H7 (cell line): Measurements from ENCODE around the gene OR2A25. TPM values are rescaled to one million over a fixed set of nuclear protein-coding genes. Genes with fewer than 3 reads are reported as not detected.

Experiments used
- DNase-seq: peaks from one replicate; pipeline ENCODE4 v3.0.0; 2012
- H3K27me3 ChIP-seq: 2 replicates; pipeline ENCODE4 v1.6.0; 2011; ENCODE audit warnings: mild to moderate bottlenecking, low read length; ENCODE audit not compliant: control insufficient read depth, insufficient read depth
- H3K36me3 ChIP-seq: replicated peaks from 2 replicates; pipeline ENCODE4 v1.5.1; 2011; ENCODE audit warnings: low read length; ENCODE audit not compliant: control insufficient read depth, insufficient read depth
- H3K4me3 ChIP-seq: 2 replicates; pipeline ENCODE4 v1.5.1; 2011; ENCODE audit warnings: low read depth, mild to moderate bottlenecking, control low read depth, low read length, moderate library complexity; ENCODE audit not compliant: insufficient read depth
- total RNA-seq: library from RNA; depleted of rRNA; stranded (reverse); fragments of >200 nt; shearing (Covaris generic); gene quantifications from 2 replicates; pipeline ENCODE4 v1.2.3, GENCODE V29; 2014; rRNA removed

OR2A25 gene
- total RNA-seq, result not detected in 2 replicates

- Histone ChIP-seq H3K4me3 (no peak within 1 kb of the TSS), H3K36me3 (no peaks in the 10 kb centered on the region), H3K27me3 (no peaks in the 10 kb centered on the region)
- no peak for DNase-seq
Measured at GRCh38 chr7:144069511-144069910, at the start of gene OR2A25. OR2A25 (plus strand) TSS chr7:144069811; CDS start chr7:144074220, 4,409 bp downstream.

GRCh38 chr7:144020340-144020739 lies 49.3 kb upstream of the OR2A25 start:
- DNase-seq, result no peak
- H3K36me3 ChIP-seq, result no peaks in the 10 kb centered on the region
- H3K27me3 ChIP-seq, result no peaks in the 10 kb centered on the region
- no peak overlapping the region for H3K4me3 ChIP-seq

- Histone ChIP-seq H3K36me3 (no peaks in the 10 kb centered on the region), H3K4me3 (no peak overlapping the region), H3K27me3 (no peaks in the 10 kb centered on the region)
- DNase-seq, result no peak
Measured at GRCh38 chr7:144022169-144022568, 47.4 kb upstream of the OR2A25 start.

- Histone ChIP-seq H3K36me3 (no peaks in the 10 kb centered on the region), H3K27me3 (no peaks in the 10 kb centered on the region), H3K4me3 (no peak overlapping the region)
- no peak for DNase-seq
Measured at GRCh38 chr7:144023171-144023827, 46.3 kb upstream of the OR2A25 start.

- Histone ChIP-seq H3K27me3 (no peaks in the 10 kb centered on the region), H3K36me3 (no peaks in the 10 kb centered on the region), H3K4me3 (no peak overlapping the region)
- DNase-seq, result no peak
Measured at GRCh38 chr7:144024213-144024612, 45.4 kb upstream of the OR2A25 start.

GRCh38 chr7:144026203-144026883 lies 43.3 kb upstream of the OR2A25 start:
- no peaks in the 10 kb centered on the region for H3K36me3 ChIP-seq
- H3K27me3 ChIP-seq, result no peaks in the 10 kb centered on the region
- DNase-seq, result no peak
- H3K4me3 ChIP-seq, result no peak overlapping the region

GRCh38 chr7:144027070-144027469 lies 42.5 kb upstream of the OR2A25 start:
- no peak for DNase-seq
- no peak overlapping the region for H3K4me3 ChIP-seq
- no peaks in the 10 kb centered on the region for H3K36me3 ChIP-seq
- no peaks in the 10 kb centered on the region for H3K27me3 ChIP-seq

- no peaks in the 10 kb centered on the region for H3K36me3 ChIP-seq
- H3K27me3 ChIP-seq, result no peaks in the 10 kb centered on the region
- no peak for DNase-seq
- no peak overlapping the region for H3K4me3 ChIP-seq
Measured at GRCh38 chr7:144027974-144028373, 41.6 kb upstream of the OR2A25 start.

GRCh38 chr7:144028547-144028946 lies 41.1 kb upstream of the OR2A25 start:
- H3K4me3 ChIP-seq, result no peak overlapping the region
- no peak for DNase-seq
- H3K36me3 ChIP-seq, result no peaks in the 10 kb centered on the region
- no peaks in the 10 kb centered on the region for H3K27me3 ChIP-seq

GRCh38 chr7:144032516-144032915 lies 37.1 kb upstream of the OR2A25 start:
- DNase-seq, result no peak
- Histone ChIP-seq H3K36me3 (no peaks in the 10 kb centered on the region), H3K27me3 (no peaks in the 10 kb centered on the region), H3K4me3 (no peak overlapping the region)

- DNase-seq, result no peak
- H3K27me3 ChIP-seq, result no peaks in the 10 kb centered on the region
- no peak overlapping the region for H3K4me3 ChIP-seq
- H3K36me3 ChIP-seq, result no peaks in the 10 kb centered on the region
Measured at GRCh38 chr7:144032985-144033709, 36.5 kb upstream of the OR2A25 start.

GRCh38 chr7:144035385-144035784 lies 34.2 kb upstream of the OR2A25 start:
- H3K4me3 ChIP-seq, result no peak overlapping the region
- H3K36me3 ChIP-seq, result no peaks in the 10 kb centered on the region
- DNase-seq, result no peak
- no peaks in the 10 kb centered on the region for H3K27me3 ChIP-seq

GRCh38 chr7:144036302-144036885 lies 33.2 kb upstream of the OR2A25 start:
- Histone ChIP-seq H3K4me3 (no peak overlapping the region), H3K27me3 (no peaks in the 10 kb centered on the region), H3K36me3 (no peaks in the 10 kb centered on the region)
- no peak for DNase-seq

- no peak for DNase-seq
- Histone ChIP-seq H3K27me3 (no peaks in the 10 kb centered on the region), H3K36me3 (no peaks in the 10 kb centered on the region), H3K4me3 (no peak overlapping the region)
Measured at GRCh38 chr7:144037414-144038035, 32.1 kb upstream of the OR2A25 start.
